Lower lobe of right lung (tissue), 2 donors: ENCODE data around the gene GPR143. TPM values are rescaled to one million over a fixed set of nuclear protein-coding genes. Genes with fewer than 3 reads are reported as not detected.
A peak's percentile ranks its signal among the peaks of the same experiment; 100 is the strongest.

Experiments used
- ATAC-seq, 2 donors: fragments of 200-7000 bp; cut with Tn5 transposase; one replicate each; pipeline ENCODE4 v1.9.1; 2020 to 2022; ENCODE audit warnings: mild to moderate bottlenecking in 2 of 2, moderate library complexity in 2 of 2
- DNase-seq: peaks from one replicate; pipeline ENCODE4 v3.0.0-alpha.2; 2020
- H3K27ac ChIP-seq: fragments of 200-600 bp; one replicate; pipeline ENCODE4 v1.8.0; 2022
- H3K27me3 ChIP-seq: fragments of 200-600 bp; one replicate; pipeline ENCODE4 v1.8.0; 2022; ENCODE audit warnings: low read depth
- H3K36me3 ChIP-seq: fragments of 200-600 bp; one replicate; pipeline ENCODE4 v1.8.0; 2022; ENCODE audit warnings: mild to moderate bottlenecking
- H3K4me1 ChIP-seq: fragments of 200-600 bp; one replicate; pipeline ENCODE4 v1.8.0; 2022
- H3K4me3 ChIP-seq: fragments of 200-600 bp; one replicate; pipeline ENCODE4 v1.8.0; 2022; ENCODE audit warnings: mild to moderate bottlenecking
- H3K9me3 ChIP-seq: fragments of 200-600 bp; one replicate; pipeline ENCODE4 v1.8.0; 2022
- CTCF ChIP-seq: fragments of 200-600 bp; IDR thresholded peaks from one replicate; pipeline ENCODE4 v1.8.0; 2022; ENCODE audit warnings: antibody characterized with exemption, mild to moderate bottlenecking
- intact Hi-C: fragments of 100-400 bp; cut with DNase I; formaldehyde crosslinking; loops from one replicate; pipeline ENCODE4 v1.11.0; 2022
- total RNA-seq: library from RNA; stranded (reverse); fragmentation: NEBNext Ultra II Directional; extraction: Animal tissue kit (Norgen Biotek cat#: 25700); gene quantifications from one replicate; pipeline ENCODE4 v1.2.1, GENCODE V29; 2021
- donor health status: DM: no; HTN: yes; CAD: no; lungs with severe emphysema.

Gene GPR143
- total RNA-seq, 1 donor from 2014 or later = 0.47 TPM

GRCh38 chrX:9678215-9678965 lies 87.3 kb downstream of the GPR143 start:
- Histone ChIP-seq H3K4me1 (no peaks in the 10 kb centered on the region), H3K36me3 (no peaks in the 10 kb centered on the region), H3K9me3 (no peaks in the 10 kb centered on the region), H3K4me3 (no peak overlapping the region), H3K27ac (no peak overlapping the region), H3K27me3 (no peaks in the 10 kb centered on the region)
- intact Hi-C loops = no loop called here
- ATAC-seq = no peak
- no peak for DNase-seq
- no peak for TF ChIP-seq CTCF

- H3K9me3 ChIP-seq = no peaks in the 10 kb centered on the region
- H3K27me3 ChIP-seq = no peaks in the 10 kb centered on the region
- H3K27ac ChIP-seq = no peak overlapping the region
- peak; percentile 27 to 39 for ATAC-seq
- H3K4me1 ChIP-seq = no peaks in the 10 kb centered on the region
- H3K36me3 ChIP-seq = no peaks in the 10 kb centered on the region
- H3K4me3 ChIP-seq = peak overlapping the region; percentile 6
- no peak for TF ChIP-seq CTCF
- intact Hi-C loops = no loop called here
- DNase-seq = no peak
Measured at GRCh38 chrX:9677098-9677739, 88.4 kb downstream of the GPR143 start.

DNA sequence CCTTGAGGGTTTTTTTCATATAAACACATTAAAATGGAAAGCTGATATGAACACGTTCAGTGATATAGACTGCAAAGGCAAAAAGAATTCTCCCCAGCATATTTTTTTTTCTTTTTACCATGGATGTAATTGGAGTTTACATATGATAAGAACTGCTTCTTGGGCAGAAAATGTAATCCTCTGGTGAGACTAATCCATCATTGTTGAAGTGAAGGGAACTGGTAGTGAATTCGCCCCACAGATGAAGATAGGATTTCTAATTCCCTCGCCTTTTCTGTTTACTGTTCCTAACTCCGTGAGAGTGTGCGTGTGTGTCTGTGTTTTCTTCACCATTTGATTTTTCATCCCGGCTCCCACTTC lies 88.9 kb downstream of the GPR143 start:
- DNase-seq (no peak), ATAC-seq (no peak)
- no peak overlapping the region for H3K27ac ChIP-seq
- TF ChIP-seq CTCF = no peak
- no peaks in the 10 kb centered on the region for H3K9me3 ChIP-seq
- no peaks in the 10 kb centered on the region for H3K27me3 ChIP-seq
- intact Hi-C loops = no loop called here
- H3K4me3 ChIP-seq = no peak overlapping the region
- no peaks in the 10 kb centered on the region for H3K4me1 ChIP-seq
- H3K36me3 ChIP-seq = no peaks in the 10 kb centered on the region

- no peak overlapping the region for H3K27ac ChIP-seq
- intact Hi-C loops = no loop called here
- no peak for ATAC-seq
- H3K4me1 ChIP-seq = no peaks in the 10 kb centered on the region
- H3K9me3 ChIP-seq = no peaks in the 10 kb centered on the region
- DNase-seq = no peak
- H3K4me3 ChIP-seq = no peak overlapping the region
- H3K27me3 ChIP-seq = no peaks in the 10 kb centered on the region
- H3K36me3 ChIP-seq = no peaks in the 10 kb centered on the region
- TF ChIP-seq CTCF = no peak
Measured at GRCh38 chrX:9676306-9676705, 89.3 kb downstream of the GPR143 start.

Other genes starting within 250 kb of the GPR143 start
- 9.3 TPM for gene SHROOM2, start 20.6 kb upstream of the GPR143 start, total RNA-seq
- 0.50 TPM for gene CLDN34, start 201.5 kb upstream of the GPR143 start, total RNA-seq